Measurements from ENCODE around the gene CPNE4. TPM values are rescaled to one million over a fixed set of nuclear protein-coding genes. Genes with fewer than 3 reads are reported as not detected.

CPNE4 gene
- total RNA-seq, 4 donors from 2014 or later, result 0.10 to 0.25 (median 0.16) TPM; not detected in 1

GRCh38 chr3:131688370-131688769 lies 346.4 kb downstream of the CPNE4 start:
- intact Hi-C loops (cut with DNase I; ENCODE audit: low total_unique reads), result no loop called here
- WGBS, 2 donors, result 33 to 35% methylated on average over 3 of the region's 3 CpGs
- no peak for DNase-seq (ENCODE audit: low spot score in 2 of 2)
- H3K4me3 ChIP-seq (ENCODE audit: low read depth, poor library complexity, severe bottlenecking), result no peak overlapping the region
- TF ChIP-seq CTCF (IDR thresholded peaks at IDR 0.05), result no peak
- TF ChIP-seq POLR2A (IDR thresholded peaks at IDR 0.05), result no peak

- TF ChIP-seq POLR2A (IDR thresholded peaks at IDR 0.05) (no peak), CTCF (IDR thresholded peaks at IDR 0.05) (no peak)
- WGBS, 2 donors, result 68 to 89% methylated on average over 4 of the region's 4 CpGs
- DNase-seq (ENCODE audit: low spot score in 2 of 2), result no peak
- H3K4me3 ChIP-seq (ENCODE audit: low read depth, poor library complexity, severe bottlenecking), result no peak overlapping the region
- intact Hi-C loops (cut with DNase I; ENCODE audit: low total_unique reads), result no loop called here
These were observed 365.2 kb downstream of the CPNE4 start for GRCh38 chr3:131669600-131669999.

GRCh38 chr3:131658771-131659170 lies 376.0 kb downstream of the CPNE4 start:
- no peak for DNase-seq (ENCODE audit: low spot score in 2 of 2)
- TF ChIP-seq POLR2A (IDR thresholded peaks at IDR 0.05), result no peak
- no peak for TF ChIP-seq CTCF (IDR thresholded peaks at IDR 0.05)
- WGBS, 2 donors, result 18 to 47% methylated on average over 1 of the region's 1 CpG
- no peak overlapping the region for H3K4me3 ChIP-seq (ENCODE audit: low read depth, poor library complexity, severe bottlenecking)
- intact Hi-C loops (cut with DNase I; ENCODE audit: low total_unique reads), result no loop called here

GRCh38 chr3:131658115-131658514 lies 376.7 kb downstream of the CPNE4 start:
- no peak overlapping the region for H3K4me3 ChIP-seq (ENCODE audit: low read depth, poor library complexity, severe bottlenecking)
- TF ChIP-seq CTCF (IDR thresholded peaks at IDR 0.05), result no peak
- TF ChIP-seq POLR2A (IDR thresholded peaks at IDR 0.05), result no peak
- DNase-seq (ENCODE audit: low spot score in 2 of 2), result no peak
- intact Hi-C loops (cut with DNase I; ENCODE audit: low total_unique reads), result no loop called here
- 75 to 85% methylated on average over 3 of the region's 3 CpGs for WGBS, 2 donors

- no peak overlapping the region for H3K4me3 ChIP-seq (ENCODE audit: low read depth, poor library complexity, severe bottlenecking)
- TF ChIP-seq POLR2A (IDR thresholded peaks at IDR 0.05) (no peak), CTCF (IDR thresholded peaks at IDR 0.05) (no peak)
- 62 to 63% methylated on average over 7 of the region's 7 CpGs for WGBS, 2 donors
- no peak for DNase-seq (ENCODE audit: low spot score in 2 of 2)
- intact Hi-C loops (cut with DNase I; ENCODE audit: low total_unique reads), result no loop called here
These were observed 379.6 kb downstream of the CPNE4 start for GRCh38 chr3:131655070-131655690.

GRCh38 chr3:131645638-131646037 lies 389.2 kb downstream of the CPNE4 start:
- intact Hi-C loops (cut with DNase I; ENCODE audit: low total_unique reads), result no loop called here
- no peak overlapping the region for H3K4me3 ChIP-seq (ENCODE audit: low read depth, poor library complexity, severe bottlenecking)
- TF ChIP-seq CTCF (IDR thresholded peaks at IDR 0.05), result no peak
- no peak for DNase-seq (ENCODE audit: low spot score in 2 of 2)
